HepG2 (cell line): ENCODE data around the gene GLB1L. TPM values are rescaled to one million over a fixed set of nuclear protein-coding genes. Genes with fewer than 3 reads are reported as not detected.
A peak's percentile ranks its signal among the peaks of the same experiment; 100 is the strongest.

ENCODE experiments used
- FOXO4 ChIP-seq: sonication (generic); formaldehyde crosslinking; conservative IDR thresholded peaks from 2 replicates; pipeline ENCODE4 v1.8.1; 2023; ENCODE audit warnings: missing genetic modification reagents
- PCBP2 ChIP-seq: fragments of 200-400 bp; formaldehyde crosslinking; optimal IDR thresholded peaks from 2 replicates; pipeline ENCODE3; 2018; ENCODE audit warnings: low read length, low read depth; ENCODE audit not compliant: poor library complexity, severe bottlenecking
- SMAD3 ChIP-seq: sonication (generic); formaldehyde crosslinking; IDR thresholded peaks from 2 replicates; pipeline ENCODE4 v1.4.0; 2020; ENCODE audit warnings: missing genetic modification reagents
- ZBTB33 ChIP-seq: sonication (generic); formaldehyde crosslinking; IDR thresholded peaks from 2 replicates; pipeline ENCODE4 v1.4.0; 2020; ENCODE audit warnings: missing genetic modification reagents
- ZNF18 ChIP-seq: sonication (generic); formaldehyde crosslinking; IDR thresholded peaks from 2 replicates; pipeline ENCODE4 v1.8.0; 2022; ENCODE audit warnings: mild to moderate bottlenecking, missing genetic modification reagents; ENCODE audit not compliant: insufficient replicate concordance
- ZNF710 ChIP-seq: sonication (generic); formaldehyde crosslinking; IDR thresholded peaks from 2 replicates; pipeline ENCODE4 v1.5.0; 2020; ENCODE audit warnings: mild to moderate bottlenecking, missing genetic modification reagents, borderline replicate concordance
- ZNF746 ChIP-seq: sonication (generic); formaldehyde crosslinking; IDR thresholded peaks from 2 replicates; pipeline ENCODE4 v1.8.0; 2022; ENCODE audit warnings: mild to moderate bottlenecking, missing genetic modification reagents
- polyA plus RNA-seq, 8 experiments: library from polyadenylated mRNA; depleted of rRNA in 3 of 8; stranded (reverse) in 7 of 8; unstranded in 1 of 8; fragments of >200 nt; fragmentation: Illumina TruSeq in 4 of 8; extraction: Trizol in 4 of 8; gene quantifications; 2 replicates each; pipeline versions ENCODE4 v1.2.1 to v1.2.3, GENCODE V29; 2011 to 2016; ENCODE audit warnings: low read depth in 4 of 8, missing spikeins in 1 of 8, mixed read lengths in 1 of 8; ENCODE audit not compliant: insufficient read depth in 1 of 8
- total RNA-seq, 5 experiments: library from RNA; depleted of rRNA; stranded (reverse); fragments of >200 nt; fragmentation: Illumina TruSeq; extraction: Trizol; gene quantifications; 2 replicates each; pipeline ENCODE4 v1.2.3, GENCODE V29; 2016; ENCODE audit warnings: low read depth in 1 of 5

GLB1L gene
- total and polyA plus RNA-seq, 2 of the 13 experiments (the other 11 are each of a cell fraction or from before 2014, with no cell fraction given), result 6.8 to 7.3 TPM

GRCh38 chr2:219279916-219280516 lies 34.8 kb upstream of the GLB1L start (continued):
- peak; percentile 91 for TF ChIP-seq PCBP2
- TF ChIP-seq ZNF746, result 0 out of 2 replicates have a peak, but pooled peaks have one; percentile 16
- no peak for TF ChIP-seq ZNF710
- peak; percentile 9 for TF ChIP-seq ZNF18
- peak; percentile 100; the same call in 1 of the 2 replicates for TF ChIP-seq ZBTB33 (CRISPR knock-in tag)
- TF ChIP-seq SMAD3, result no peak
- no peak for TF ChIP-seq FOXO4
- TF ChIP-seq, all 625 proteins: peak for 8
